Glomerular visceral epithelial cell (primary cell): ENCODE measurements around the gene PCDHB11.
"Not testable (repeated sequence)": the region's sequence is repeated elsewhere in the genome, so short reads cannot be mapped to it uniquely, and the experiment has no call there.

Source experiments
- DNase-seq: peaks from one replicate; pipeline ENCODE4 v3.0.0-alpha.2; 2016; ENCODE audit errors: extremely low spot score

Gene PCDHB11

GRCh38 chr5:141236516-141237313, 37.3 kb downstream of the PCDHB11 start:
- no peak for DNase-seq

- DNase-seq: no peak
Measured at GRCh38 chr5:141241496-141241895, 42.1 kb downstream of the PCDHB11 start.

GRCh38 chr5:141245250-141245717, 45.9 kb downstream of the PCDHB11 start, which contains the start of gene PCDHB15:
Gene PCDHB15, plus strand, starts transcription at chr5:141245395. Its CDS starts 184 bp downstream, at chr5:141245579.
- DNase-seq: no peak

- DNase-seq: not testable (repeated sequence)
Measured at GRCh38 chr5:141246971-141247370, 47.5 kb downstream of the PCDHB11 start.

GRCh38 chr5:141247434-141247833, 48.0 kb downstream of the PCDHB11 start:
- DNase-seq: not testable (repeated sequence)

GRCh38 chr5:141250576-141250975, 51.1 kb downstream of the PCDHB11 start:
- no peak for DNase-seq
